HG02981 (cell line): ENCODE results near the gene SLC2A8.

Experiments used
- ATAC-seq: cut with Tn5 transposase; IDR thresholded peaks from one replicate; pipeline ENCODE4 v1.9.1; 2021; ENCODE audit warnings: mild to moderate bottlenecking, moderate library complexity; ENCODE audit not compliant: unreplicated experiment

The SLC2A8 gene

GRCh38 chr9:127452691-127453090 lies 55.7 kb downstream of the SLC2A8 start:
- no peak for ATAC-seq

GRCh38 chr9:127455324-127455992 lies 58.5 kb downstream of the SLC2A8 start:
- no peak for ATAC-seq

- ATAC-seq, result no peak
These were observed 60.4 kb downstream of the SLC2A8 start for GRCh38 chr9:127457191-127457878.
